Common myeloid progenitor, CD34-positive (primary cell): ENCODE measurements around the gene LECT2.

Source experiments
- CTCF ChIA-PET: fragments of 350-600 bp; sonication (Branson Sonifier 250); formaldehyde crosslinking; loops from one replicate; lab custom pipeline; 2021; ENCODE audit warnings: antibody characterized with exemption; lab: Charles Lee
- POLR2A ChIA-PET: fragments of 350-600 bp; sonication (Branson Sonifier 250); formaldehyde crosslinking; loops from one replicate; lab custom pipeline; 2021; ENCODE audit warnings: antibody characterized with exemption; lab: Charles Lee
- DNase-seq, 3 donors: peaks; one replicate each; pipeline versions ENCODE4 v3.0.0 to v3.0.0-alpha.2; 2013
- H3K27ac ChIP-seq, 2 experiments: 1 replicate in 1 of 2; 2 replicates in 1 of 2; pipeline ENCODE4 v1.7.0; 2013; ENCODE audit warnings: inconsistent platforms in 2 of 2, low read length in 2 of 2, mild to moderate bottlenecking in 2 of 2, low read depth in 1 of 2, moderate library complexity in 1 of 2; ENCODE audit not compliant: severe bottlenecking in 2 of 2, insufficient read depth in 1 of 2, poor library complexity in 1 of 2
- H3K27me3 ChIP-seq, 5 experiments: replicated peaks in 2 of 5; 1 replicate in 3 of 5; 2 replicates in 2 of 5; pipeline versions ENCODE4 v1.6.1 to v1.7.0; 2013; ENCODE audit warnings: low read length in 4 of 5, mild to moderate bottlenecking in 2 of 5, moderate library complexity in 2 of 5, inconsistent platforms in 1 of 5; ENCODE audit not compliant: insufficient read depth in 5 of 5, control insufficient read depth in 4 of 5
- H3K36me3 ChIP-seq, 4 experiments: 1 replicate in 2 of 4; 2 replicates in 2 of 4; pipeline versions ENCODE4 v1.6.1 to v1.7.0; 2013; ENCODE audit warnings: low read length in 3 of 4, control low read depth in 1 of 4, mild to moderate bottlenecking in 1 of 4; ENCODE audit not compliant: control insufficient read depth in 4 of 4, insufficient read depth in 4 of 4
- H3K4me1 ChIP-seq, 4 experiments: 1 replicate in 3 of 4; 2 replicates in 1 of 4; pipeline versions ENCODE4 v1.6.1 to v1.7.1; 2013; ENCODE audit warnings: low read length in 3 of 4, mild to moderate bottlenecking in 3 of 4, control low read depth in 1 of 4, inconsistent platforms in 1 of 4, moderate library complexity in 1 of 4; ENCODE audit not compliant: control insufficient read depth in 4 of 4, insufficient read depth in 4 of 4; ENCODE audit errors: control extremely low read depth in 1 of 4
- H3K4me3 ChIP-seq, 7 experiments: 1 replicate in 4 of 7; 2 replicates in 3 of 7; pipeline versions ENCODE4 v1.5.1 to v1.7.0; 2013; ENCODE audit warnings: mild to moderate bottlenecking in 7 of 7, low read length in 6 of 7, moderate library complexity in 6 of 7, inconsistent platforms in 2 of 7, low read depth in 2 of 7, control low read depth in 1 of 7; ENCODE audit not compliant: insufficient read depth in 4 of 7, control insufficient read depth in 1 of 7; ENCODE audit errors: extremely low read depth in 1 of 7
- H3K9me3 ChIP-seq, 5 experiments: 1 replicate in 4 of 5; 2 replicates in 1 of 5; pipeline versions ENCODE4 v1.6.1 to v1.7.1; 2013; ENCODE audit warnings: low read length in 4 of 5, mild to moderate bottlenecking in 2 of 5, inconsistent platforms in 1 of 5, low read depth in 1 of 5, moderate library complexity in 1 of 5; ENCODE audit not compliant: control insufficient read depth in 4 of 5, insufficient read depth in 2 of 5; ENCODE audit errors: control extremely low read depth in 1 of 5
- WGBS: methylation state at CpG from one replicate; pipeline ENCODE4 v1.1.5; 2013; ENCODE audit not compliant: insufficient coverage; 5-methylcytosine and 5-hydroxymethylcytosine counted together

The LECT2 gene

GRCh38 chr5:135913713-135914626, 40.8 kb downstream of the LECT2 start:
- 94% methylated on average over 3 of the region's 4 CpGs for WGBS
- no peak for DNase-seq
- H3K36me3 ChIP-seq, result no peaks in the 10 kb centered on the region
- H3K27me3 ChIP-seq, result peaks cover 4 to 67% (median 30%) of the 10 kb centered on the region in 5 experiments
- ChIA-PET CTCF (interaction anchor here (1.2 kb wide), 1 partner anchor 31 kb away, joined by 4 read pairs; no protein-coding TSS in a partner anchor), POLR2A (no interaction called here)
- H3K4me1 ChIP-seq, result no peaks in the 10 kb centered on the region
- no peaks in the 10 kb centered on the region for H3K9me3 ChIP-seq
- H3K4me3 ChIP-seq, result no peak overlapping the region
- no peak overlapping the region for H3K27ac ChIP-seq

- DNase-seq, result no peak
- no peaks in the 10 kb centered on the region for H3K36me3 ChIP-seq
- H3K27ac ChIP-seq, result no peak overlapping the region
- POLR2A ChIA-PET, result no interaction called here
- CTCF ChIA-PET, result interaction anchor here (1.2 to 2.0 kb wide), 2 partner anchors 9 to 158 kb away, joined by 3 to 6 read pairs; partner anchors contain the start of gene IL9
- no peaks in the 10 kb centered on the region for H3K4me1 ChIP-seq
- H3K4me3 ChIP-seq, result no peak overlapping the region
- WGBS, result no CpG with 5 or more reads among the region's 1 CpG
- H3K27me3 ChIP-seq, result peaks cover 5 to 58% (median 17%) of the 10 kb centered on the region in 5 experiments
- no peaks in the 10 kb centered on the region for H3K9me3 ChIP-seq
These were observed 49.6 kb downstream of the LECT2 start for GRCh38 chr5:135905144-135905543.

- Histone ChIP-seq H3K9me3 (no peaks in the 10 kb centered on the region), H3K36me3 (no peaks in the 10 kb centered on the region), H3K27me3 (peaks cover 5 to 49% (median 16%) of the 10 kb centered on the region in 5 experiments), H3K4me3 (no peak overlapping the region), H3K4me1 (no peaks in the 10 kb centered on the region), H3K27ac (no peak overlapping the region)
- POLR2A ChIA-PET, result no interaction called here
- WGBS, result 80% methylated on average over 2 of the region's 3 CpGs
- CTCF ChIA-PET, result interaction anchor here (1.5 to 2.2 kb wide), 2 partner anchors 10 to 72 kb away, joined by 4 to 5 read pairs; no protein-coding TSS in a partner anchor
- DNase-seq, result no peak
These were observed 53.1 kb downstream of the LECT2 start for GRCh38 chr5:135901633-135902032.

- Histone ChIP-seq H3K27ac (no peak overlapping the region), H3K4me1 (no peaks in the 10 kb centered on the region), H3K27me3 (peaks cover 5 to 51% (median 19%) of the 10 kb centered on the region in 5 experiments), H3K9me3 (no peaks in the 10 kb centered on the region), H3K4me3 (no peak overlapping the region), H3K36me3 (no peaks in the 10 kb centered on the region)
- ChIA-PET CTCF (interaction anchor here (2.2 kb wide), 1 partner anchor 8 kb away, joined by 5 read pairs; no protein-coding TSS in a partner anchor), POLR2A (no interaction called here)
- DNase-seq, result no peak
- WGBS, result 0% methylated on average over 1 of the region's 3 CpGs
These were observed 54.5 kb downstream of the LECT2 start for GRCh38 chr5:135900276-135900675.

GRCh38 chr5:135898651-135899050, 56.1 kb downstream of the LECT2 start:
- ChIA-PET CTCF (interaction anchor here (1.3 to 1.7 kb wide), 2 partner anchors 10 to 13 kb away, joined by 3 to 7 read pairs; no protein-coding TSS in a partner anchor), POLR2A (no interaction called here)
- Histone ChIP-seq H3K4me1 (no peaks in the 10 kb centered on the region), H3K27ac (no peak overlapping the region), H3K9me3 (no peaks in the 10 kb centered on the region), H3K27me3 (peaks cover 0 to 55% (median 21%) of the 10 kb centered on the region in 5 experiments), H3K36me3 (no peaks in the 10 kb centered on the region), H3K4me3 (no peak overlapping the region)
- DNase-seq, result no peak
- WGBS, result 89% methylated on average over 5 of the region's 6 CpGs
